Measurements from ENCODE around the gene SLX9.

DNA sequence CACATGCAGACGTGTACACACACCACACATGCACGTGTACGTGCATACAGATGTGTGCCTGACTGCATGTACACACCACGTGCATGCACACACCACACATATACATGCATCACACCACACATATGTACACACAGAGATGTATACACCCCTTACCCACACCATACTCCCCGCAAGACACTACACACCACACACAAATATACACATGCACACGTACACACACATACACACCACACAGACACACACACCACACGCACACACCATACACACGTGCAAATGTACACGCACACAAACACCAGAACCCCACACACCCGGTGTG, 28.8 kb upstream of the SLX9 start:
- TF ChIP-seq TAF1 (IDR thresholded peaks at IDR 0.05; ENCODE audit: low read depth) (no peak), POLR2AphosphoS5 (IDR thresholded peaks at IDR 0.05) (no peak), EZH2 (IDR thresholded peaks at IDR 0.05; ENCODE audit: borderline replicate concordance, insufficient read depth, low read length, poor library complexity, severe bottlenecking) (no peak), EP300 (conservative IDR thresholded peaks at IDR 0.05; ENCODE audit: poor library complexity, severe bottlenecking) (no peak)
- TF ChIP-seq, protein P1, sequence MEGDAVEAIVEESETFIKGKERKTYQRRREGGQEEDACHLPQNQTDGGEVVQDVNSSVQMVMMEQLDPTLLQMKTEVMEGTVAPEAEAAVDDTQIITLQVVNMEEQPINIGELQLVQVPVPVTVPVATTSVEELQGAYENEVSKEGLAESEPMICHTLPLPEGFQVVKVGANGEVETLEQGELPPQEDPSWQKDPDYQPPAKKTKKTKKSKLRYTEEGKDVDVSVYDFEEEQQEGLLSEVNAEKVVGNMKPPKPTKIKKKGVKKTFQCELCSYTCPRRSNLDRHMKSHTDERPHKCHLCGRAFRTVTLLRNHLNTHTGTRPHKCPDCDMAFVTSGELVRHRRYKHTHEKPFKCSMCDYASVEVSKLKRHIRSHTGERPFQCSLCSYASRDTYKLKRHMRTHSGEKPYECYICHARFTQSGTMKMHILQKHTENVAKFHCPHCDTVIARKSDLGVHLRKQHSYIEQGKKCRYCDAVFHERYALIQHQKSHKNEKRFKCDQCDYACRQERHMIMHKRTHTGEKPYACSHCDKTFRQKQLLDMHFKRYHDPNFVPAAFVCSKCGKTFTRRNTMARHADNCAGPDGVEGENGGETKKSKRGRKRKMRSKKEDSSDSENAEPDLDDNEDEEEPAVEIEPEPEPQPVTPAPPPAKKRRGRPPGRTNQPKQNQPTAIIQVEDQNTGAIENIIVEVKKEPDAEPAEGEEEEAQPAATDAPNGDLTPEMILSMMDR (IDR thresholded peaks at IDR 0.05; ENCODE audit: poor library complexity, severe bottlenecking) = no peak
- TF ChIP-seq, protein P2, sequence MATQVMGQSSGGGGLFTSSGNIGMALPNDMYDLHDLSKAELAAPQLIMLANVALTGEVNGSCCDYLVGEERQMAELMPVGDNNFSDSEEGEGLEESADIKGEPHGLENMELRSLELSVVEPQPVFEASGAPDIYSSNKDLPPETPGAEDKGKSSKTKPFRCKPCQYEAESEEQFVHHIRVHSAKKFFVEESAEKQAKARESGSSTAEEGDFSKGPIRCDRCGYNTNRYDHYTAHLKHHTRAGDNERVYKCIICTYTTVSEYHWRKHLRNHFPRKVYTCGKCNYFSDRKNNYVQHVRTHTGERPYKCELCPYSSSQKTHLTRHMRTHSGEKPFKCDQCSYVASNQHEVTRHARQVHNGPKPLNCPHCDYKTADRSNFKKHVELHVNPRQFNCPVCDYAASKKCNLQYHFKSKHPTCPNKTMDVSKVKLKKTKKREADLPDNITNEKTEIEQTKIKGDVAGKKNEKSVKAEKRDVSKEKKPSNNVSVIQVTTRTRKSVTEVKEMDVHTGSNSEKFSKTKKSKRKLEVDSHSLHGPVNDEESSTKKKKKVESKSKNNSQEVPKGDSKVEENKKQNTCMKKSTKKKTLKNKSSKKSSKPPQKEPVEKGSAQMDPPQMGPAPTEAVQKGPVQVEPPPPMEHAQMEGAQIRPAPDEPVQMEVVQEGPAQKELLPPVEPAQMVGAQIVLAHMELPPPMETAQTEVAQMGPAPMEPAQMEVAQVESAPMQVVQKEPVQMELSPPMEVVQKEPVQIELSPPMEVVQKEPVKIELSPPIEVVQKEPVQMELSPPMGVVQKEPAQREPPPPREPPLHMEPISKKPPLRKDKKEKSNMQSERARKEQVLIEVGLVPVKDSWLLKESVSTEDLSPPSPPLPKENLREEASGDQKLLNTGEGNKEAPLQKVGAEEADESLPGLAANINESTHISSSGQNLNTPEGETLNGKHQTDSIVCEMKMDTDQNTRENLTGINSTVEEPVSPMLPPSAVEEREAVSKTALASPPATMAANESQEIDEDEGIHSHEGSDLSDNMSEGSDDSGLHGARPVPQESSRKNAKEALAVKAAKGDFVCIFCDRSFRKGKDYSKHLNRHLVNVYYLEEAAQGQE (IDR thresholded peaks at IDR 0.05; ENCODE audit: borderline replicate concordance) = no peak
